Measurements from ENCODE around the gene NUCB2.

- TF ChIP-seq RNF2 (IDR thresholded peaks at IDR 0.05; ENCODE audit: borderline replicate concordance, low read depth) = no peak
- TF ChIP-seq NFE2L2 (conservative IDR thresholded peaks at IDR 0.05; ENCODE audit: low read length) = no peak
- no peak for TF ChIP-seq CBX2 (IDR thresholded peaks at IDR 0.05; ENCODE audit: borderline replicate concordance, low read depth)
Measured at GRCh38 chr11:17351510-17352176, 75.1 kb downstream of the NUCB2 start, which contains the start of gene NCR3LG1.
